ENCODE data around the gene CALML3.
"Not testable (repeated sequence)": the region's sequence is repeated elsewhere in the genome, so short reads cannot be mapped to it uniquely, and the experiment has no call there.

Gene CALML3

GRCh38 chr10:5549462-5550249, 24.9 kb downstream of the CALML3 start:
- DNase-seq (ENCODE audit: low read depth, low spot score): no peak
- H3K4me3 ChIP-seq (ENCODE audit: low read length): no peak overlapping the region

- no peak for DNase-seq (ENCODE audit: low read depth, low spot score)
- no peak overlapping the region for H3K4me3 ChIP-seq (ENCODE audit: low read length)
Measured at GRCh38 chr10:5550250-5550545, 25.4 kb downstream of the CALML3 start.

- H3K4me3 ChIP-seq (ENCODE audit: low read length): no peak overlapping the region
- no peak for DNase-seq (ENCODE audit: low read depth, low spot score)
Measured at GRCh38 chr10:5550621-5551530, 26.1 kb downstream of the CALML3 start.

- no peak overlapping the region for H3K4me3 ChIP-seq (ENCODE audit: low read length)
- DNase-seq (ENCODE audit: low read depth, low spot score): no peak
Measured at GRCh38 chr10:5551531-5552375, 27.0 kb downstream of the CALML3 start.

- no peak overlapping the region for H3K4me3 ChIP-seq (ENCODE audit: low read length)
- no peak for DNase-seq (ENCODE audit: low read depth, low spot score)
Measured at GRCh38 chr10:5552376-5553321, 27.9 kb downstream of the CALML3 start.

GRCh38 chr10:5553400-5554170, 28.8 kb downstream of the CALML3 start:
- DNase-seq (ENCODE audit: low read depth, low spot score): no peak
- H3K4me3 ChIP-seq (ENCODE audit: low read length): no peak overlapping the region

GRCh38 chr10:5555021-5555510, 30.3 kb downstream of the CALML3 start:
- no peak overlapping the region for H3K4me3 ChIP-seq (ENCODE audit: low read length)
- no peak for DNase-seq (ENCODE audit: low read depth, low spot score)

- no peak overlapping the region for H3K4me3 ChIP-seq (ENCODE audit: low read length)
- DNase-seq (ENCODE audit: low read depth, low spot score): no peak
Measured at GRCh38 chr10:5555881-5556280, 31.1 kb downstream of the CALML3 start.

- no peak overlapping the region for H3K4me3 ChIP-seq (ENCODE audit: low read length)
- no peak for DNase-seq (ENCODE audit: low read depth, low spot score)
Measured at GRCh38 chr10:5556576-5556975, 31.8 kb downstream of the CALML3 start.

GRCh38 chr10:5557040-5557721, 32.4 kb downstream of the CALML3 start:
- H3K4me3 ChIP-seq (ENCODE audit: low read length): no peak overlapping the region
- DNase-seq (ENCODE audit: low read depth, low spot score): no peak

GRCh38 chr10:5557799-5558771, 33.3 kb downstream of the CALML3 start:
- no peak for DNase-seq (ENCODE audit: low read depth, low spot score)
- no peak overlapping the region for H3K4me3 ChIP-seq (ENCODE audit: low read length)

GRCh38 chr10:5559022-5559421, 34.3 kb downstream of the CALML3 start:
- not testable (repeated sequence) for H3K4me3 ChIP-seq (ENCODE audit: low read length); DNase-seq (ENCODE audit: low read depth, low spot score)

- no peak for DNase-seq (ENCODE audit: low read depth, low spot score)
- H3K4me3 ChIP-seq (ENCODE audit: low read length): no peak overlapping the region
Measured at GRCh38 chr10:5559642-5560141, 34.9 kb downstream of the CALML3 start.

- no peak for DNase-seq (ENCODE audit: low read depth, low spot score)
- no peak overlapping the region for H3K4me3 ChIP-seq (ENCODE audit: low read length)
Measured at GRCh38 chr10:5560142-5560816, 35.5 kb downstream of the CALML3 start.

Measured in Jurkat, Clone E6-1 (cell line).